Brain microvascular endothelial cell (primary cell): Measurements from ENCODE around the gene TACR2.
A peak's percentile ranks its signal among the peaks of the same experiment; 100 is the strongest.
"Not testable (repeated sequence)": the region's sequence is repeated elsewhere in the genome, so short reads cannot be mapped to it uniquely, and the experiment has no call there.

Experiments
- DNase-seq: peaks from one replicate; pipeline ENCODE4 v3.0.0-alpha.2; 2020
- H3K27ac ChIP-seq: fragments of 250-450 bp; sonication (Bioruptor Pico); 2 replicates; pipeline ENCODE4 v1.5.1; 2020; ENCODE audit warnings: mild to moderate bottlenecking, moderate library complexity
- H3K27me3 ChIP-seq: fragments of 250-450 bp; sonication (Bioruptor Pico); replicated peaks from 2 replicates; pipeline ENCODE4 v1.5.1; 2020; ENCODE audit warnings: mild to moderate bottlenecking
- H3K36me3 ChIP-seq: fragments of 250-450 bp; sonication (Bioruptor Pico); replicated peaks from 2 replicates; pipeline ENCODE4 v1.5.1; 2020; ENCODE audit warnings: mild to moderate bottlenecking
- H3K4me3 ChIP-seq: 2 replicates; pipeline ENCODE4 v1.5.1; 2011; ENCODE audit warnings: low read depth, mild to moderate bottlenecking, control low read depth, low read length, moderate library complexity
- CTCF ChIP-seq: IDR thresholded peaks from 2 replicates; pipeline ENCODE4 v1.5.1; 2011; ENCODE audit warnings: low read depth, mild to moderate bottlenecking, moderate library complexity, low read length, control low read depth, inconsistent platforms; ENCODE audit errors: missing control alignments
- in situ Hi-C: cut with HindIII; loops from 2 replicates; pipeline ENCODE4 v1.10.0; 2017; ENCODE audit warnings: low sequenced_read_pairs, low pct_ligation_motif_present

Gene TACR2

GRCh38 chr10:69452676-69453415 is 36.1 kb upstream of the TACR2 start:
- Histone ChIP-seq H3K27me3 (no peaks in the 10 kb centered on the region), H3K27ac (no peak overlapping the region), H3K36me3 (no peaks in the 10 kb centered on the region), H3K4me3 (no peak overlapping the region)
- no peak for DNase-seq
- TF ChIP-seq CTCF: no peak
- in situ Hi-C loops: no loop called here

- DNase-seq: no peak
- Histone ChIP-seq H3K36me3 (no peaks in the 10 kb centered on the region), H3K27me3 (no peaks in the 10 kb centered on the region), H3K27ac (no peak overlapping the region), H3K4me3 (peak overlapping the region; percentile 57)
- in situ Hi-C loops: no loop called here
- TF ChIP-seq CTCF: no peak
Observed at GRCh38 chr10:69451784-69452251, 35.1 kb upstream of the TACR2 start.

- no peak for TF ChIP-seq CTCF
- Histone ChIP-seq H3K27ac (no peak within 1 kb of the TSS), H3K27me3 (no peaks in the 10 kb centered on the region), H3K4me3 (peak within 1 kb of the TSS; percentile 57), H3K36me3 (no peaks in the 10 kb centered on the region)
- in situ Hi-C loops: no loop called here
- peak; percentile 70 for DNase-seq
Observed at GRCh38 chr10:69451209-69451783, 34.6 kb upstream of the TACR2 start, which contains the start of gene TSPAN15. TSS of gene TSPAN15 (plus strand) at chr10:69451465. CDS start at chr10:69451595, 130 bp downstream.

GRCh38 chr10:69450395-69450794 is 33.7 kb upstream of the TACR2 start:
- in situ Hi-C loops, DNase-seq, H3K4me3 ChIP-seq, H3K36me3 ChIP-seq, H3K27me3 ChIP-seq, H3K27ac ChIP-seq: not testable (repeated sequence)

GRCh38 chr10:69449841-69450240 is 33.1 kb upstream of the TACR2 start:
- Histone ChIP-seq H3K4me3 (no peak overlapping the region), H3K27ac (no peak overlapping the region), H3K36me3 (no peaks in the 10 kb centered on the region), H3K27me3 (no peaks in the 10 kb centered on the region)
- TF ChIP-seq CTCF: peak; percentile 69
- in situ Hi-C loops: no loop called here
- peak; percentile 43 for DNase-seq

GRCh38 chr10:69446650-69447151 is 30.0 kb upstream of the TACR2 start:
- TF ChIP-seq CTCF: no peak
- Histone ChIP-seq H3K27me3 (no peaks in the 10 kb centered on the region), H3K27ac (peak overlapping the region; percentile 19), H3K36me3 (no peaks in the 10 kb centered on the region), H3K4me3 (no peak overlapping the region)
- in situ Hi-C loops: no loop called here
- DNase-seq: peak; percentile 88
